MM.1S (cell line): ENCODE data around the gene LMBR1L.

Experiments
- CTCF ChIP-seq: fragments of 300-600 bp; sonication (generic); IDR thresholded peaks from 2 replicates; pipeline ENCODE4 v1.5.1; 2016; ENCODE audit warnings: antibody characterized with exemption, low read length, mixed read lengths
- EZH2 ChIP-seq: fragments of 300-600 bp; sonication (generic); optimal IDR thresholded peaks from 2 replicates; pipeline ENCODE3; 2017; ENCODE audit warnings: low read depth, mild to moderate bottlenecking, antibody characterized with exemption, low read length, mixed read lengths

DNA sequence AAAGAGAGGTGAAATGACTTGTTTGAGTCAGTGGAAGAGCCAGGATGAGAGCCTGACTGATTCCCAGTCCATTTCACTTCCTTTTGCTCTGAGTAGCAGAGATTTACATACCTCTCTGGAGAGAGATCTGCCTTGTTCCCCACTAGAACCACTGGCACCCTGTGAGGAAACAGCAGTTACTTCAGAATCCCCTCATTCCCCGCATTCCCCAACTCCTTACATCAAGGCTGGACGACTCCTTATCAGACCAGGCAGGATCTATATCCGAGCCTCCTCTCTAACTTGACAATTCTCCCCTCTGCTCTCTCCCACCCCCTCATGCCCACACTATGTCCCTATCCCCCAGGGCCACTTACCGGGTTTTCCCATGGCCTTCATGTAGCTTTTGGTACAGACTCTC, 44.5 kb downstream of the LMBR1L start:
- TF ChIP-seq CTCF (no peak), EZH2 (no peak)
